Naive thymus-derived CD4-positive, alpha-beta T cell (primary cell): ENCODE results near the gene PIP4K2A. TPM values are rescaled to one million over a fixed set of nuclear protein-coding genes. Genes with fewer than 3 reads are reported as not detected.
A peak's percentile ranks its signal among the peaks of the same experiment; 100 is the strongest.

Experiments
- ATAC-seq: fragments of 150-1000 bp; cut with Tn5 transposase; 2 replicates; pipeline ENCODE4 v1.10.0; 2021; ENCODE audit warnings: mild to moderate bottlenecking, moderate library complexity
- CTCF ChIA-PET: fragments of 350-600 bp; sonication (Branson Sonifier 250); formaldehyde crosslinking; loops from one replicate; lab custom pipeline; 2021; ENCODE audit warnings: antibody characterized with exemption; lab: Charles Lee
- POLR2A ChIA-PET: fragments of 350-600 bp; sonication (Branson Sonifier 250); formaldehyde crosslinking; loops from one replicate; lab custom pipeline; 2021; ENCODE audit warnings: antibody characterized with exemption, inconsistent platforms; lab: Charles Lee
- DNase-seq, 9 donors: peaks; one replicate each; pipeline versions ENCODE4 v3.0.0 to v3.0.0-alpha.2; 2020 to 2022; ENCODE audit warnings: mixed read lengths in 1 of 9
- H3K27ac ChIP-seq: one replicate; pipeline ENCODE4 v1.7.0; 2013; ENCODE audit warnings: mild to moderate bottlenecking, low read depth, low read length, moderate library complexity
- H3K27me3 ChIP-seq, 2 donors: one replicate each; pipeline ENCODE4 v1.7.0; 2013; ENCODE audit warnings: low read length in 2 of 2, mild to moderate bottlenecking in 2 of 2, moderate library complexity in 2 of 2; ENCODE audit not compliant: control insufficient read depth in 2 of 2, insufficient read depth in 2 of 2
- H3K36me3 ChIP-seq, 3 experiments: 1 replicate in 2 of 3; 2 replicates in 1 of 3; pipeline ENCODE4 v1.7.0; 2013; ENCODE audit warnings: low read length in 3 of 3, mild to moderate bottlenecking in 3 of 3, moderate library complexity in 1 of 3; ENCODE audit not compliant: insufficient read depth in 3 of 3, control insufficient read depth in 2 of 3
- H3K4me1 ChIP-seq, 2 donors: one replicate each; pipeline ENCODE4 v1.7.0; 2013; ENCODE audit warnings: low read length in 2 of 2, mild to moderate bottlenecking in 2 of 2, moderate library complexity in 1 of 2; ENCODE audit not compliant: control insufficient read depth in 2 of 2, insufficient read depth in 2 of 2
- H3K4me3 ChIP-seq: 2 replicates; pipeline ENCODE4 v1.7.0; 2013; ENCODE audit warnings: mild to moderate bottlenecking, low read length
- H3K9me3 ChIP-seq, 3 experiments: 1 replicate in 2 of 3; 2 replicates in 1 of 3; pipeline ENCODE4 v1.7.0; 2013; ENCODE audit warnings: low read length in 3 of 3; ENCODE audit not compliant: control insufficient read depth in 2 of 3
- H3K27ac Mint-ChIP-seq, 9 donors: one replicate each; pipeline ENCODE4 v1.8.0; 2020 to 2022; ENCODE audit warnings: mixed read lengths in 9 of 9, mild to moderate bottlenecking in 8 of 9, moderate library complexity in 5 of 9, inconsistent platforms in 2 of 9
- H3K27me3 Mint-ChIP-seq, 5 donors: one replicate each; pipeline ENCODE4 v1.8.0; 2021 to 2022; ENCODE audit warnings: mixed read lengths in 5 of 5, mild to moderate bottlenecking in 1 of 5
- H3K36me3 Mint-ChIP-seq, 5 donors: one replicate each; pipeline ENCODE4 v1.8.0; 2020 to 2022; ENCODE audit warnings: mixed read lengths in 5 of 5, mild to moderate bottlenecking in 3 of 5, inconsistent platforms in 1 of 5
- H3K4me1 Mint-ChIP-seq, 7 donors: one replicate each; pipeline ENCODE4 v1.8.0; 2020 to 2022; ENCODE audit warnings: mixed read lengths in 7 of 7, mild to moderate bottlenecking in 3 of 7, inconsistent platforms in 1 of 7
- H3K4me3 Mint-ChIP-seq, 10 donors: one replicate each; pipeline ENCODE4 v1.8.0; 2020 to 2022; ENCODE audit warnings: mild to moderate bottlenecking in 10 of 10, mixed read lengths in 10 of 10, moderate library complexity in 6 of 10, inconsistent platforms in 2 of 10
- H3K9me3 Mint-ChIP-seq, 11 donors: one replicate each; pipeline ENCODE4 v1.8.0; 2020 to 2022; ENCODE audit warnings: mixed read lengths in 11 of 11, mild to moderate bottlenecking in 4 of 11, inconsistent platforms in 1 of 11, moderate library complexity in 1 of 11
- intact Hi-C, 2 donors: fragments of 100-400 bp; cut with micrococcal nuclease; formaldehyde crosslinking; loops; one replicate each; pipeline ENCODE4 v1.15.1; 2023
- polyA plus RNA-seq, 2 donors: library from polyadenylated mRNA; unstranded; fragments of 300-500 nt; fragmentation: Illumina TruSeq; gene quantifications; one replicate each; pipeline ENCODE4 v1.2.3, GENCODE V29; 2021
- total RNA-seq, 6 experiments: library from RNA in 5 of 6; stranded (reverse) in 5 of 6; gene quantifications; 1 replicate in 5 of 6; 2 replicates in 1 of 6; pipeline ENCODE4 v1.2.3 and lab custom pipeline; 2021 to 2026

The PIP4K2A gene
- total and polyA plus RNA-seq, 7 experiments from 2014 or later: 40.9 to 152 (median 134) TPM

DNA sequence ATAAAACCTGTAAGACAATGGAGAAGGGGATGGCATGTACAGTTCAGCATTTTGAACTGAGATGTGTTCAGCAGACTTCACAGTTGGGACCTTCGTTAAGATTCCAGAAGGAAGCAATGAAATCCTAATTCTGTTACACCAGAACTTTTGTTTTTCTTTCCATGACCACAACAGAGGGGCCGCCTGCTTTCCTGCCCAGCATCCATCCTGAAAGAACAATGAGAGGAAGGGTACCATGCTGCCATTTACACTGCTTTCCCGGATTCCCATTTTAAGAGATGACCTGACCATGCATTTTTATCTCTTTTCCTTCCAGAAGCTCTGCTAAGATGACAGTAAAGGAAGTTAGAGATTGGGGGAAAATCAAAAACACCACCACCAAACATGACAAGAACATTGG, 92.7 kb downstream of the PIP4K2A start:
- intact Hi-C loops: loop anchor here (1.0 kb wide), 2 partner anchors 9 kb away; no protein-coding TSS in a partner anchor
- CTCF ChIA-PET: interaction anchor here (1.8 kb wide), 1 partner anchor 33 kb away, joined by 6 read pairs; no protein-coding TSS in a partner anchor

DNA sequence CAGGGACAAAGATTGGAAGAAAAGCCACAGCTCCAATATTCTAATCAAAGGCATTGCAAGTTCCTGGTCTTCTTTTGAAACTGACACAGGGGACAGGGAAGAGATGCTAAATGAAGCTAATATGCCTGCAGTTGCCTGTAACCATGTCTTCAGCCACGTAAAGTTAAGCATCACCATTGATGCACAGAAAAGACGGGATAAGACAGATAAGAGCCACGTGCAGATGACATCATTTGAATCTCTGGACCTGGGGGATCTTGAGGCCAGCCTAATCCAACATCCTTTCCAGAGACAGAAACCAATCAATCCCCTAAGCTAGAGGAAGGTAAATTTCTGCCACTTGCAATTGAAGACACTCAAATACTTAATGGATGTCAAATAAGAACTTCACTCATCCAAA, 93.4 kb downstream of the PIP4K2A start:
- no peak overlapping the region for H3K27ac ChIP-seq
- no peaks in the 10 kb centered on the region for H3K36me3 ChIP-seq
- Mint-ChIP-seq H3K36me3 (peaks cover 0 to 8% (median 4%) of the 10 kb centered on the region in 5 donors), H3K27ac (peak overlapping the region in 4 of 9 donors; percentile 44 to 90 (median 71)), H3K9me3 (no peaks in the 10 kb centered on the region), H3K27me3 (no peaks in the 10 kb centered on the region), H3K4me1 (peaks cover 72 to 100% (median 96%) of the 10 kb centered on the region in 7 donors), H3K4me3 (peak overlapping the region in 4 of 10 donors; percentile 8 to 39 (median 26))
- no peak for DNase-seq
- CTCF ChIA-PET: interaction anchor here (1.8 kb wide), 1 partner anchor 34 kb away, joined by 6 read pairs; no protein-coding TSS in a partner anchor
- intact Hi-C loops: loop anchor here (1.0 kb wide), 2 partner anchors 9 kb away; no protein-coding TSS in a partner anchor
- no peak overlapping the region for H3K4me3 ChIP-seq
- H3K4me1 ChIP-seq: peaks cover 78 to 100% of the 10 kb centered on the region in 2 donors
- POLR2A ChIA-PET: interaction anchor here (0.7 to 1.5 kb wide), 5 partner anchors 10 to 76 kb away, joined by 3 to 5 read pairs (median 3); no protein-coding TSS in a partner anchor
- H3K9me3 ChIP-seq: no peaks in the 10 kb centered on the region
- no peak for ATAC-seq
- no peaks in the 10 kb centered on the region for H3K27me3 ChIP-seq

More for the DNA sequence above, 92.7 kb downstream of the PIP4K2A start:
- Mint-ChIP-seq H3K9me3 (no peaks in the 10 kb centered on the region), H3K4me1 (peaks cover 73 to 100% (median 96%) of the 10 kb centered on the region in 7 donors), H3K4me3 (peak overlapping the region in 8 of 10 donors; percentile 5 to 55 (median 34)), H3K36me3 (peaks cover 0 to 8% (median 4%) of the 10 kb centered on the region in 5 donors), H3K27me3 (no peaks in the 10 kb centered on the region), H3K27ac (peak overlapping the region in 8 of 9 donors; percentile 3 to 90 (median 60))
- no peak for ATAC-seq
- Histone ChIP-seq H3K4me1 (peaks cover 78 to 100% of the 10 kb centered on the region in 2 donors), H3K9me3 (no peaks in the 10 kb centered on the region), H3K36me3 (no peaks in the 10 kb centered on the region), H3K4me3 (no peak overlapping the region), H3K27ac (no peak overlapping the region), H3K27me3 (no peaks in the 10 kb centered on the region)
- no peak for DNase-seq
- POLR2A ChIA-PET: interaction anchor here (0.7 to 1.5 kb wide), 5 partner anchors 9 to 33 kb away, joined by 3 to 5 read pairs (median 3); no protein-coding TSS in a partner anchor

DNA sequence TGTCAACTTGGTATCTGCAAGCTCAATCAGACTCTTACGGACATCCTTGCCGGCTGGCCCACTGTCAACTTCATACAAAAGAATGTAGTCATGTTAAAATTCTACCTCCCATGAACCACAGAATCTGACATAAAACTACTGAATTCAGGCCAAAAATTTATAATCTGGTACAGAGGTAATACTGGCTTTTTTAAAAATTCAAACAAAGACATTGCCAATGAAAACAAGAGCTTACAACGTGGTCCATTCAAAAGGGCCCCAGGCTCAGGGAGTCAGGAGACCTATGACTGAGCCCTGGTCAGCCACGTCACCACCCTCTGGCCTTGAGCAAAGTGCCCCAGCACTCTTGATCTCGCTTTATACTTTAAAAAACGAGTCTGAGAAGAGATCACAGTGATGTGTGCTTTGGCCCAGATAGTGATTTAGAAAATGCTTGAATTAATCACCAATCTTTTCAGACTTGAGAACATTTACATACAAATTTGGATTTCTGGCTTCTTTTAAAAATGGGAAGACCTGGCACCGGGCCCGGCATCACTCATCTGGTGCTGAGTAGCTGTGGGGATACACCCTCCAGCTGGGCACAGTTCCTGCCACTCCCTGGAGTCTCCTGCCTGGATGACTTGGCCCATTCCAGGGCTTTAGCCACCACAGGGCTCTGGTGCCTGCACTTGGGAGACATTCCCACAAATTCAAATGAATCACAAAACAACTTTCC, 94.1 kb downstream of the PIP4K2A start:
- ChIA-PET CTCF (interaction anchor here (1.8 kb wide), 1 partner anchor 35 kb away, joined by 6 read pairs; no protein-coding TSS in a partner anchor), POLR2A (interaction anchor here (1.5 kb wide), 1 partner anchor 30 kb away, joined by 5 read pairs; no protein-coding TSS in a partner anchor)
- no peak for DNase-seq
- no peak for ATAC-seq
- H3K9me3 ChIP-seq: no peaks in the 10 kb centered on the region
- H3K4me3 ChIP-seq: no peak overlapping the region
- no peaks in the 10 kb centered on the region for H3K9me3 Mint-ChIP-seq
- no peak overlapping the region for H3K27ac ChIP-seq
- peak overlapping the region in 5 of 9 donors; percentile 49 to 90 (median 69) for H3K27ac Mint-ChIP-seq
- H3K36me3 ChIP-seq: no peaks in the 10 kb centered on the region
- H3K27me3 ChIP-seq: no peaks in the 10 kb centered on the region
- H3K27me3 Mint-ChIP-seq: no peaks in the 10 kb centered on the region
- H3K4me1 Mint-ChIP-seq: peaks cover 74 to 100% (median 96%) of the 10 kb centered on the region in 7 donors
- intact Hi-C loops: no loop called here
- H3K36me3 Mint-ChIP-seq: peaks cover 0 to 8% (median 4%) of the 10 kb centered on the region in 5 donors
- H3K4me1 ChIP-seq: peaks cover 78 to 100% of the 10 kb centered on the region in 2 donors
- peak overlapping the region in 3 of 10 donors; percentile 4 to 45 (median 8) for H3K4me3 Mint-ChIP-seq

DNA sequence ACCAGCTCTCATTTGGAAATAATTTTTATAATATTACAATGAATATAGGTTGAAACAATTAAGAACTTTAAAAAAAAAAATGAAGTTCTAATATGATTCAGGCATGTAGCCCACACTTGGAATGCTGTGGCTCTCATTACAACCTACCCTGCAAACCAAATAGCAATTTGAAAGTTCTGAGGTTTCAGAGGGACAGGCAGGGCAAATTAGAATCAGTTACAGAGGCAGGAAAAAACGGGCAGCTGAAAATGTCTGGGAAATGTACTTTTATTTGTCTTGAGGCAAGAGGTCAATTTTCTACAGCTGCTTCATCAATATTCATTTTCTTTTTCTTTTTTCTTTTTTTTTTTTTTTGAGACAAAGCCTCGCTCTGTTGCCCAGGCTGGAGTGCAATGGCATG, 95.3 kb downstream of the PIP4K2A start:
- no peaks in the 10 kb centered on the region for H3K9me3 Mint-ChIP-seq
- no peaks in the 10 kb centered on the region for H3K36me3 ChIP-seq
- DNase-seq: no peak
- H3K27ac Mint-ChIP-seq: peak overlapping the region in 3 of 9 donors; percentile 51 to 86 (median 69)
- H3K36me3 Mint-ChIP-seq: peaks cover 0 to 8% (median 4%) of the 10 kb centered on the region in 5 donors
- H3K27me3 ChIP-seq: no peaks in the 10 kb centered on the region
- ATAC-seq: no peak
- peak overlapping the region in 2 of 10 donors; percentile 53 to 72 for H3K4me3 Mint-ChIP-seq
- H3K27ac ChIP-seq: no peak overlapping the region
- CTCF ChIA-PET: interaction anchor here (0.9 kb wide), 1 partner anchor 21 kb away, joined by 3 read pairs; no protein-coding TSS in a partner anchor
- H3K4me3 ChIP-seq: no peak overlapping the region
- H3K27me3 Mint-ChIP-seq: no peaks in the 10 kb centered on the region
- H3K4me1 ChIP-seq: peaks cover 79 to 100% of the 10 kb centered on the region in 2 donors
- POLR2A ChIA-PET: interaction anchor here (0.5 to 1.6 kb wide), 3 partner anchors 36 to 827 kb away, joined by 3 to 4 read pairs (median 3); no protein-coding TSS in a partner anchor
- H3K9me3 ChIP-seq: no peaks in the 10 kb centered on the region
- intact Hi-C loops: no loop called here
- H3K4me1 Mint-ChIP-seq: peaks cover 75 to 100% (median 96%) of the 10 kb centered on the region in 7 donors

DNA sequence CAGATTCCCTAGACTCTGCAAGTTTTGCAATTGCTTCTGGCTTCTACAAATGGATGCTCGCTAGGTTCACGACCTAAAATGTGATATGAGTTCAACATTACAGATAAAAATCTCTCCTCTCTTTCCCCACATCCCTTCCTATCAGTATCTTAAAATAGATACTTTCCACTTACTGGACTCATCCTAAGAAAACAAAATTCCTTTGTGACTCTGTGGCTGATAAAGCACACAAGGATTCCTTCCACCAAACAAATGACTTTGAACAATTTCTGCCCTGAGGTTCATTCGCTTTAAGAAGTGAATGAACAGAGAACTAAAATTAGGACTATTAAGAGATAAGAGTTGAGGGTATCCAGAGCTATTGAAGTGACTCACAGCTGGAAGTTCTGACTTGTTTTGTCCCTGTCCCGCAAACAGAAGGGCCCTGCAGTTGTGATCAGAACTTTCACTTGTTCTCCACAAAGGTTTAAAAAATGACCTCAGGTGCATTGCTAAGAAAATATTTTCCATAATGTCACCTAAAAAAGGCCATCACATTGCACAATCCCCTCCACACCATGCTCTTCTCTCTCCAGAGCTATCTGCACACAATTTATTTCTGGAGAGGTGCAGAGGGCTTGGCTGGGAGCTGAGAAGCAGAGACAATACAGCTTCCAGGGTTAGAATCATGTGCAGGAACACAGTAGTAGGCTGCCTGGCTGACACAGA, 96.1 kb downstream of the PIP4K2A start:
- intact Hi-C loops: no loop called here
- H3K27me3 Mint-ChIP-seq: no peaks in the 10 kb centered on the region
- peaks cover 0 to 12% (median 4%) of the 10 kb centered on the region in 5 donors for H3K36me3 Mint-ChIP-seq
- Histone ChIP-seq H3K4me3 (no peak overlapping the region), H3K27ac (no peak overlapping the region), H3K27me3 (no peaks in the 10 kb centered on the region), H3K9me3 (no peaks in the 10 kb centered on the region), H3K36me3 (no peaks in the 10 kb centered on the region), H3K4me1 (peaks cover 79 to 100% of the 10 kb centered on the region in 2 donors)
- no peaks in the 10 kb centered on the region for H3K9me3 Mint-ChIP-seq
- DNase-seq: no peak
- CTCF ChIA-PET: interaction anchor here (0.6 to 1.0 kb wide), 3 partner anchors 22 to 50 kb away, joined by 3 to 4 read pairs (median 3); no protein-coding TSS in a partner anchor
- POLR2A ChIA-PET: interaction anchor here (0.6 to 1.7 kb wide), 6 partner anchors 12 to 216 kb away, joined by 3 to 7 read pairs (median 4); no protein-coding TSS in a partner anchor
- ATAC-seq: no peak
- peak overlapping the region in 7 of 10 donors; percentile 0 to 72 (median 53) for H3K4me3 Mint-ChIP-seq
- peak overlapping the region in 6 of 9 donors; percentile 38 to 91 (median 68) for H3K27ac Mint-ChIP-seq
- peaks cover 77 to 100% (median 96%) of the 10 kb centered on the region in 7 donors for H3K4me1 Mint-ChIP-seq

DNA sequence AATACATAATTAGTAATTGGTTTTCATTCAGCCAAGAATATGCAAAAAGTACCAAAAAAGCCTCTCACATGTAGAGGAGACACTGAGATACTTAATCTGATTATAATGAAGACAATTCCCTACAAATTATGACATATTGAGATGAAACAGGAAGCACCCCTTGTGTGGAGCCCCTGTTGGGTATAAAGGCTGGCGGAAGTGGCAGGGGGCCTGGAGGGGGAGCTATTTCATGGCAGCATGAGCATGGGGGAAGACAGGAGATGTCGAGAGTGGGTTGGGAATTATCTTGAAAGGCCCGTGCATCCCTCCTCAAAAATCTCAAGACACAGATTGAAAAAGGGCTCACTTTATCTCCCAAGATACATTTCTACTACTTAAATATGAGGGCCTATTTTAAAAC, 96.9 kb downstream of the PIP4K2A start:
- intact Hi-C loops: no loop called here
- no peaks in the 10 kb centered on the region for H3K36me3 ChIP-seq
- no peak overlapping the region for H3K4me3 ChIP-seq
- Mint-ChIP-seq H3K27me3 (no peaks in the 10 kb centered on the region), H3K36me3 (peaks cover 0 to 19% (median 4%) of the 10 kb centered on the region in 5 donors), H3K27ac (peak overlapping the region; percentile 37 to 91 (median 56)), H3K9me3 (no peaks in the 10 kb centered on the region), H3K4me1 (peaks cover 77 to 100% (median 96%) of the 10 kb centered on the region in 7 donors), H3K4me3 (peak overlapping the region; percentile 7 to 72 (median 54))
- H3K9me3 ChIP-seq: no peaks in the 10 kb centered on the region
- ChIA-PET CTCF (interaction anchor here (0.6 to 0.9 kb wide), 2 partner anchors 9 to 50 kb away, joined by 4 read pairs; no protein-coding TSS in a partner anchor), POLR2A (interaction anchor here (0.6 to 1.7 kb wide), 5 partner anchors 13 to 216 kb away, joined by 3 to 7 read pairs (median 4); no protein-coding TSS in a partner anchor)
- ATAC-seq: no peak
- no peaks in the 10 kb centered on the region for H3K27me3 ChIP-seq
- no peak for DNase-seq
- peaks cover 82 to 100% of the 10 kb centered on the region in 2 donors for H3K4me1 ChIP-seq
- no peak overlapping the region for H3K27ac ChIP-seq
